ENCODE measurements around the gene PTGR3.

Gene PTGR3

DNA sequence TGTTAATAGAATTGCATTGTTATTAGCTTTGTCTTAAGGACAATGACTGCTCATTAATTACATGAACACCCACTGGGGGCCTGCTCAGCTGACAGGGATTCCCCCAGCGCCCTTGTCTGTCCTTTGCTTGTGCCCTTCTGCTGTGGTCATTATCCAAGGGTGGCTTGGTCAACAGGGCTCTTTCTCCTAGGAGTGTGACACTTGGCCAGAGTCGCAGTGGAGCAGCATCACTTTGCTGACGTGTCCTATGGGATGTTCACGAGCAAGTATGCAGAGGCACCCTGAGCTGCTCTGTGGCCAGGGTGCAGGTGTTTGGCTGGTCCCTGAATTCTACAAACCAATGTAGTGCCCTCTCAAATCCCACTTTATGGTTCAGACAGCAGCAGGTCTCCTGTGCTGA lies 46.0 kb downstream of the PTGR3 start:
- no peak for ATAC-seq
- TF ChIP-seq ISL1 (CRISPR knock-in tag; IDR thresholded peaks at IDR 0.05) (no peak), ZNF565 (CRISPR knock-in tag; conservative IDR thresholded peaks at IDR 0.05; ENCODE audit: low read depth) (no peak), ZFP3 (CRISPR knock-in tag; IDR thresholded peaks at IDR 0.05) (no peak), TCF4 (CRISPR knock-in tag; IDR thresholded peaks at IDR 0.05; ENCODE audit: borderline replicate concordance) (no peak), ZNF8 (CRISPR knock-in tag; IDR thresholded peaks at IDR 0.05) (no peak), CSDC2 (CRISPR knock-in tag; IDR thresholded peaks at IDR 0.05) (no peak)
- TF ChIP-seq, protein P1, sequence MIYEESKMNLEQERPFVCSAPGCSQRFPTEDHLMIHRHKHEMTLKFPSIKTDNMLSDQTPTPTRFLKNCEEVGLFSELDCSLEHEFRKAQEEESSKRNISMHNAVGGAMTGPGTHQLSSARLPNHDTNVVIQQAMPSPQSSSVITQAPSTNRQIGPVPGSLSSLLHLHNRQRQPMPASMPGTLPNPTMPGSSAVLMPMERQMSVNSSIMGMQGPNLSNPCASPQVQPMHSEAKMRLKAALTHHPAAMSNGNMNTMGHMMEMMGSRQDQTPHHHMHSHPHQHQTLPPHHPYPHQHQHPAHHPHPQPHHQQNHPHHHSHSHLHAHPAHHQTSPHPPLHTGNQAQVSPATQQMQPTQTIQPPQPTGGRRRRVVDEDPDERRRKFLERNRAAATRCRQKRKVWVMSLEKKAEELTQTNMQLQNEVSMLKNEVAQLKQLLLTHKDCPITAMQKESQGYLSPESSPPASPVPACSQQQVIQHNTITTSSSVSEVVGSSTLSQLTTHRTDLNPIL (CRISPR knock-in tag; IDR thresholded peaks at IDR 0.05; ENCODE audit: low read depth): no peak
- TF ChIP-seq, protein P2, sequence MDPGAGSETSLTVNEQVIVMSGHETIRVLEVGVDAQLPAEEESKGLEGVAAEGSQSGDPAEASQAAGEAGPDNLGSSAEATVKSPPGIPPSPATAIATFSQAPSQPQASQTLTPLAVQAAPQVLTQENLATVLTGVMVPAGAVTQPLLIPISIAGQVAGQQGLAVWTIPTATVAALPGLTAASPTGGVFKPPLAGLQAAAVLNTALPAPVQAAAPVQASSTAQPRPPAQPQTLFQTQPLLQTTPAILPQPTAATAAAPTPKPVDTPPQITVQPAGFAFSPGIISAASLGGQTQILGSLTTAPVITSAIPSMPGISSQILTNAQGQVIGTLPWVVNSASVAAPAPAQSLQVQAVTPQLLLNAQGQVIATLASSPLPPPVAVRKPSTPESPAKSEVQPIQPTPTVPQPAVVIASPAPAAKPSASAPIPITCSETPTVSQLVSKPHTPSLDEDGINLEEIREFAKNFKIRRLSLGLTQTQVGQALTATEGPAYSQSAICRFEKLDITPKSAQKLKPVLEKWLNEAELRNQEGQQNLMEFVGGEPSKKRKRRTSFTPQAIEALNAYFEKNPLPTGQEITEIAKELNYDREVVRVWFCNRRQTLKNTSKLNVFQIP (CRISPR knock-in tag; IDR thresholded peaks at IDR 0.05; ENCODE audit: borderline replicate concordance, low read depth): no peak

DNA sequence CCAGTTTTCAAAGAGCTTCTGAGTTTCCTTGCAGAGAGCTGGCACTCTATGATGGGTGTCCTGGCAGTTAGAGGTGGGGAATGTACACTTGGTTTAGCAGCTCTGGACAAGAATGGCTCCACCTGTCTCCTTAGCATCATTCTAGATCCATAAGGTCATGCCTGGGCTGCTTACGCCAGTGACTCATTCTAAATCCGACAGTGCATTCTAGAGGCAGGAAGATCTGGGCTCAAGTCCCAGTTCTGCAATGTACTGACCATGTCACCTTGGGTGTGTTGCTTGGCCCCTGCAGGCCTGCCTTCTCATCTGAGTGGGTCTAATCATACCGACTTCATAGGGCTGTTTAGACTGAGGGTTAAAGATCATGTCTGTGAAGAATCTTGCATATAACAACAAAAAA lies 46.5 kb downstream of the PTGR3 start:
- no peak for TF ChIP-seq ZNF8 (CRISPR knock-in tag; IDR thresholded peaks at IDR 0.05)
- TF ChIP-seq GLIS3 (CRISPR knock-in tag; IDR thresholded peaks at IDR 0.05): no peak
- TF ChIP-seq CSDC2 (CRISPR knock-in tag; IDR thresholded peaks at IDR 0.05): no peak
- peak; percentile 61 for ATAC-seq

DNA sequence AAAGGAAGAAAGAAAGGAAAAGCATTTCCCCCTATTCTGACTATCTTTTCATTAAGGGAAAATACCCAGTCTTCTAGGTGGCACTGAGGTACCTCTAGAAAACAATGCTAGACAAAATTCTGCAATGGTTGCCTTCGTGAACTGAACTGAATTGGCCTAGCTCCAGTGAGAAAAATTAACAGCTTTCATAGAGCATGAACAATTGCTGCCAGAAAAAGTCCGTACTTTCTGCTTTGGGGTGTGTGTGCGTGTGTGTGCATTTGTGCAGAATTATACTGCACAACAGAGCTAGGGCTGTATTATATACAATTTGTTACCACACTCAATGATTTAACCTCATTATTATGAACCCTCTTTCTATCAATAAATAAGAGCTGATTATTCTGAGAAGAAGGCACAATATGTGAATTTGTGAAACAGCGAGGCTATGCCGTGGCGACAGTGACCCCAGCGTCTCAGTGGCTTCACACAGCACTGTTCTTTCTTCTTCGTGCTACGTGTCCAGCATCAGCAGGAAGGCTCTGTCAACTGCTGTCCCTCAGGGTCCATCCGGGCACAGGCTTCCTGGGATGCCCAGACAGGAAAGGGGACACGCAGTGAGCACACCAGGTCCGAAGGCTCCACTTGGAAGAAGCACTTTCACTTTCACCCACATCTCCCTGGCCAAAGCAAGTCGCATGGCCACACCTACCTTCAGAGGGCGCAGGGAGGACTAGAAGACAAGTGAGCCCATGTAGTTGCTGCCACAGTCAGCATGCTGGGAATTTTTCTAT lies 47.5 kb downstream of the PTGR3 start:
- TF ChIP-seq, protein P3, sequence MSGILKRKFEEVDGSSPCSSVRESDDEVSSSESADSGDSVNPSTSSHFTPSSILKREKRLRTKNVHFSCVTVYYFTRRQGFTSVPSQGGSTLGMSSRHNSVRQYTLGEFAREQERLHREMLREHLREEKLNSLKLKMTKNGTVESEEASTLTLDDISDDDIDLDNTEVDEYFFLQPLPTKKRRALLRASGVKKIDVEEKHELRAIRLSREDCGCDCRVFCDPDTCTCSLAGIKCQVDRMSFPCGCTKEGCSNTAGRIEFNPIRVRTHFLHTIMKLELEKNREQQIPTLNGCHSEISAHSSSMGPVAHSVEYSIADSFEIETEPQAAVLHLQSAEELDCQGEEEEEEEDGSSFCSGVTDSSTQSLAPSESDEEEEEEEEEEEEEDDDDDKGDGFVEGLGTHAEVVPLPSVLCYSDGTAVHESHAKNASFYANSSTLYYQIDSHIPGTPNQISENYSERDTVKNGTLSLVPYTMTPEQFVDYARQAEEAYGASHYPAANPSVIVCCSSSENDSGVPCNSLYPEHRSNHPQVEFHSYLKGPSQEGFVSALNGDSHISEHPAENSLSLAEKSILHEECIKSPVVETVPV (CRISPR knock-in tag; IDR thresholded peaks at IDR 0.05): no peak
- no peak for TF ChIP-seq ZFP3 (CRISPR knock-in tag; IDR thresholded peaks at IDR 0.05)
- no peak for TF ChIP-seq SNAI2 (CRISPR knock-in tag; IDR thresholded peaks at IDR 0.05)
- peak; percentile 50; the same call in 1 of the 3 replicates for ATAC-seq

DNA sequence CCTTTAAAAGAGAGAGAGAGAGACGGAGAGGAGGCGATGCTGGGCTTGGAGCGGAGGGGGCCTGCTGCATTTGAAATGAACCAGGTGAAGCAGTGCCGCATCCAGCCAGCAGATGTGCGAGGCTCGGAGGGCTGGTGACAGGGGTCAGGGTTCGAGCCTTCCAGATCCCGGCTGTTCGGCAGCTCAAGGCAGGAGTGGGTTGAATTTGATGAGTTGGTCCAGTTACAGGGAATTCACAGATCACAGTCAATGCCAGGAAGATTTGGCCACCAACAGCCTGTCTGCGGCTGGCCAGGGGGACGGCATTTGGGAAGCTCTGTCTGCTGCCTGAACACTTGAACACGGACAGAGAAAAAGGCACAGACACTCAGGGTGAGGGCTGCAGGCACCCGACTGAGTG lies 48.6 kb downstream of the PTGR3 start:
- ATAC-seq: no peak
- TF ChIP-seq ESRRG (CRISPR knock-in tag; IDR thresholded peaks at IDR 0.05) (no peak), ZNF8 (CRISPR knock-in tag; IDR thresholded peaks at IDR 0.05) (no peak), TCF4 (CRISPR knock-in tag; IDR thresholded peaks at IDR 0.05; ENCODE audit: borderline replicate concordance) (no peak), ISL1 (CRISPR knock-in tag; IDR thresholded peaks at IDR 0.05) (no peak), ZNF565 (CRISPR knock-in tag; conservative IDR thresholded peaks at IDR 0.05; ENCODE audit: low read depth) (no peak), SNAI2 (CRISPR knock-in tag; IDR thresholded peaks at IDR 0.05) (no peak)
- TF ChIP-seq, protein P4, sequence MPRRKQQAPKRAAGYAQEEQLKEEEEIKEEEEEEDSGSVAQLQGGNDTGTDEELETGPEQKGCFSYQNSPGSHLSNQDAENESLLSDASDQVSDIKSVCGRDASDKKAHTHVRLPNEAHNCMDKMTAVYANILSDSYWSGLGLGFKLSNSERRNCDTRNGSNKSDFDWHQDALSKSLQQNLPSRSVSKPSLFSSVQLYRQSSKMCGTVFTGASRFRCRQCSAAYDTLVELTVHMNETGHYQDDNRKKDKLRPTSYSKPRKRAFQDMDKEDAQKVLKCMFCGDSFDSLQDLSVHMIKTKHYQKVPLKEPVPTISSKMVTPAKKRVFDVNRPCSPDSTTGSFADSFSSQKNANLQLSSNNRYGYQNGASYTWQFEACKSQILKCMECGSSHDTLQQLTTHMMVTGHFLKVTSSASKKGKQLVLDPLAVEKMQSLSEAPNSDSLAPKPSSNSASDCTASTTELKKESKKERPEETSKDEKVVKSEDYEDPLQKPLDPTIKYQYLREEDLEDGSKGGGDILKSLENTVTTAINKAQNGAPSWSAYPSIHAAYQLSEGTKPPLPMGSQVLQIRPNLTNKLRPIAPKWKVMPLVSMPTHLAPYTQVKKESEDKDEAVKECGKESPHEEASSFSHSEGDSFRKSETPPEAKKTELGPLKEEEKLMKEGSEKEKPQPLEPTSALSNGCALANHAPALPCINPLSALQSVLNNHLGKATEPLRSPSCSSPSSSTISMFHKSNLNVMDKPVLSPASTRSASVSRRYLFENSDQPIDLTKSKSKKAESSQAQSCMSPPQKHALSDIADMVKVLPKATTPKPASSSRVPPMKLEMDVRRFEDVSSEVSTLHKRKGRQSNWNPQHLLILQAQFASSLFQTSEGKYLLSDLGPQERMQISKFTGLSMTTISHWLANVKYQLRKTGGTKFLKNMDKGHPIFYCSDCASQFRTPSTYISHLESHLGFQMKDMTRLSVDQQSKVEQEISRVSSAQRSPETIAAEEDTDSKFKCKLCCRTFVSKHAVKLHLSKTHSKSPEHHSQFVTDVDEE (CRISPR knock-in tag; IDR thresholded peaks at IDR 0.05): no peak

DNA sequence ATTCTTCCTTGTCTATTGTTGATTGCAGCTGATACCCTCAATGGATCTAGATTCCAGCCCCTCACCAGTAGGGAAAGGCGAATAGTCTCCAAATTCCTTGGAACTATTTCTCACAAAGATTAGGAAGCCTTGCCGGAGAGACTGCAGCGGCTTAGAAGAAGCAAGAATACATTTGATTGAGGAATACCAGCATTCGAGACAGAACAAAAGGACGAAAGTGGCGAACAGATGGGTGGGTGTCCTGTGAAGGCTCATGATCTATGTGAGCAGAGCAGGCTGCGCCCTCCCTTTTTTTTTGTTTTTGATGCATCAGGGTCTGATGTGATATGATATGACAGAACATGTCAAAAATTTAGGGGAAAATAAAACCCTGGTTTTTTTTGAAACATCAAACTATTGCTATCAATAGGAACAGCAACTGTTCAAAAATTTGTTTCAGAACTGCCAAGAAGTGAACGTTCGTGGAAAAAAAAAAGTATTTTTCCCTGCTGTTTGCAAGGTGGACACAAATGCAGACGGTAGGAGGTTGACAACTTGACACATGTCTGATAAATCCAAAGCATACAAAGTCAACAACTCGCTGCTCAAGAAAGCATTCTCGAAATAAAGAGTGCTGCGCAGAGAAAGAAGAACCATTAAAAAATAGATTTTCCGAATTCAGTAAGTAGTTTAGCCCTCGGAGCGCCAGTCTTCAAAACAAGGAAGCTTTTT lies 49.1 kb downstream of the PTGR3 start:
- ATAC-seq: no peak
- no peak for TF ChIP-seq GLIS3 (CRISPR knock-in tag; IDR thresholded peaks at IDR 0.05)
- TF ChIP-seq, protein P2 (CRISPR knock-in tag; IDR thresholded peaks at IDR 0.05; ENCODE audit: borderline replicate concordance, low read depth): no peak

Data from SK-N-SH treated with all-trans-retinoic acid at 6 μM for 48 hours (cell line).